Measurements from ENCODE around the gene OR52K1. TPM values are rescaled to one million over a fixed set of nuclear protein-coding genes. Genes with fewer than 3 reads are reported as not detected.
"Not testable (repeated sequence)": the region's sequence is repeated elsewhere in the genome, so short reads cannot be mapped to it uniquely, and the experiment has no call there.

Gene OR52K1
- total RNA-seq, 1 donor from 2014 or later = not detected

DNA sequence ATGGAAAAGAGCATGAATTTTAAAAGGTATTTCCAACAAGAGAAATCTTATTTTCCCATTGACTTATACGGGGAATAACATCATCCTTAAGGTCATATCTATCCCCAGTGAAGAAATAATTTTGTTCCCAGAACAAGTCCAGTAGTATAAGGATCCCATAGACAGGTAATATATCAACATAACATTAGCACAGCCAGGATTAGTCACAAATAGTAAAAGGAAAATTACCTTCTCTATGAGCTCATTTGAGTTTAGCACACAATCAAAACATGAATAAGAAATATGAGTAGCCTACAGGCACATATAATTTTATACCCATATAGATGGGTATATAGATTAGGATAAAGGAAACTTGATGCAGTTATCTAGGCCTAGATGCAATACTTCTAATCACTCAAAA, 2.8 kb upstream of the OR52K1 start:
- Histone ChIP-seq H3K36me3 (ENCODE audit: control insufficient read depth, insufficient read depth, low read length) (no peaks in the 10 kb centered on the region), H3K4me3 (ENCODE audit: low read depth, low read length) (no peak overlapping the region), H3K27me3 (ENCODE audit: control insufficient read depth, insufficient read depth, low read length) (no peaks in the 10 kb centered on the region)
- TF ChIP-seq, protein P1, sequence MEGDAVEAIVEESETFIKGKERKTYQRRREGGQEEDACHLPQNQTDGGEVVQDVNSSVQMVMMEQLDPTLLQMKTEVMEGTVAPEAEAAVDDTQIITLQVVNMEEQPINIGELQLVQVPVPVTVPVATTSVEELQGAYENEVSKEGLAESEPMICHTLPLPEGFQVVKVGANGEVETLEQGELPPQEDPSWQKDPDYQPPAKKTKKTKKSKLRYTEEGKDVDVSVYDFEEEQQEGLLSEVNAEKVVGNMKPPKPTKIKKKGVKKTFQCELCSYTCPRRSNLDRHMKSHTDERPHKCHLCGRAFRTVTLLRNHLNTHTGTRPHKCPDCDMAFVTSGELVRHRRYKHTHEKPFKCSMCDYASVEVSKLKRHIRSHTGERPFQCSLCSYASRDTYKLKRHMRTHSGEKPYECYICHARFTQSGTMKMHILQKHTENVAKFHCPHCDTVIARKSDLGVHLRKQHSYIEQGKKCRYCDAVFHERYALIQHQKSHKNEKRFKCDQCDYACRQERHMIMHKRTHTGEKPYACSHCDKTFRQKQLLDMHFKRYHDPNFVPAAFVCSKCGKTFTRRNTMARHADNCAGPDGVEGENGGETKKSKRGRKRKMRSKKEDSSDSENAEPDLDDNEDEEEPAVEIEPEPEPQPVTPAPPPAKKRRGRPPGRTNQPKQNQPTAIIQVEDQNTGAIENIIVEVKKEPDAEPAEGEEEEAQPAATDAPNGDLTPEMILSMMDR (IDR thresholded peaks at IDR 0.05; ENCODE audit: insufficient read depth, low read length, severe bottlenecking) = no peak
- FAIRE-seq (no peak), DNase-seq (ENCODE audit: low read depth) (peak; percentile 65)

DNA sequence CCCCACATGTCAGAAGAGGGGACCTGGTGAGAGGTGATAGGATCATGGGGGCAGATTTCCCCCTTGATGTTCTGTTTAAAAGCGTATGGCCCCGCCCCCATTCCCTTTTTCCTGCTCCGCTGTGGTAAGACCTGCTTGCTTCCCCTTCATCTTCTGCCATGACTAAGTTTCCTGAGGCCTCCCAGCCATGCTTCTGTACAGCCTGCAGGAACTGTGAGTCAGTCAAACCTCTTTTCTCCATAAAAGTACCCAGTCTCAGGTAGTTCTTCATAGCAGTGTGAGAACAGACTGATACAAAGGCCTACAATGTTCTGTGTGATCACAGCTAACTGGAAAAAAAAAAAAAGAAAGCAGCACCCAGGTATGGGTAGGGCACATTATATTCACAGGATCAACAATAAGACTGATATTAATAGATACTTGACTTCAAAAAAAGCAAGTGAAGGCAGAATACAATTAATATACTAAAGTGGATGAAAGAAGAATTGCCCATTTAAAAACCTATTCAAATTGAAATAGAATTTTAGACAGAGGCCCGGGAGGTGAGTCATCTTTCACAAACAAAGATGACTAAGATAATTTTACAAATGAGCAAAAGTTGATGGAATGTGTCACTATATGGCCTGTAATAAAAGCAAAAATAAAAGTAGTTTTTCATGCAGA, 1.7 kb upstream of the OR52K1 start:
- no peaks in the 10 kb centered on the region for H3K27me3 ChIP-seq (ENCODE audit: control insufficient read depth, insufficient read depth, low read length)
- H3K4me3 ChIP-seq (ENCODE audit: low read depth, low read length) = no peak overlapping the region
- FAIRE-seq (no peak), DNase-seq (ENCODE audit: low read depth) (peak; percentile 90)
- H3K36me3 ChIP-seq (ENCODE audit: control insufficient read depth, insufficient read depth, low read length) = no peaks in the 10 kb centered on the region
- TF ChIP-seq, protein P1 (IDR thresholded peaks at IDR 0.05; ENCODE audit: insufficient read depth, low read length, severe bottlenecking) = no peak

DNA sequence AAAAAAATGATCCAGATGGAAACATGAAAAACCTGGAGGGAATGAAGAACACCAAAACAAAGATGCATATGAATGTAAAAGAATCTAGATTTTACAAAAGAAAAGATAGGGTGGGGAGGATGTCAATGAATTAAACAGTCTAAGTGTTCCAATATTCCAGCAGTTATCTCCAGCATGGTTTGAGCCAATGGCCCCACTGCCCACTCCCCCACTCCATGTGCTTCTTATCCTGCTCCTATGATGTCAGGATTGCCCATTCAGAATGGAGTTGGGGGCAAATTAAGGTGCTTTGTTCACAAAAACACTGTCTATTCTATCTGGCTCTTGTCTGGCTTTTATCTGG, 1.2 kb upstream of the OR52K1 start:
- FAIRE-seq = no peak
- TF ChIP-seq, protein P1 (IDR thresholded peaks at IDR 0.05; ENCODE audit: insufficient read depth, low read length, severe bottlenecking) = no peak
- Histone ChIP-seq H3K27me3 (ENCODE audit: control insufficient read depth, insufficient read depth, low read length) (no peaks in the 10 kb centered on the region), H3K4me3 (ENCODE audit: low read depth, low read length) (no peak overlapping the region), H3K36me3 (ENCODE audit: control insufficient read depth, insufficient read depth, low read length) (no peaks in the 10 kb centered on the region)
- no peak for DNase-seq (ENCODE audit: low read depth)

DNA sequence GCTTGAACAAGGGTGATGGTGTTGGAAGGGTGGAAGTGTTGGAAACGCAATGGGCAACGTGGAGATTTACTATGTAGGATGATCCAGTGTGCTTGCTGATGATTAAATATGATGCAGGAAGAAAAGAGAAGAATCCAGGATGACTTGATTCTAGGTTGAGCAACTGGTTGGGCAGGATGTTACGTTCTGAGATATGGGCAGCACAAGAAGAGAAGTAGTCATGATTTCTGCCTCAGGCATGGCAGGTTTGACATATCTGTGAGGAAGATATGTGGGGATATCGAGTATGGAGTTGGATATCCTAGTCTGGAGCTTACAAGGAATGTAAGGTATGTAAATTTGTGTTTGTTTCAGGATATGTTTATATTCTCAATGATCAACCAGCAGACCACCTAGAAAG, 1.9 kb downstream of the OR52K1 start:
- no peaks in the 10 kb centered on the region for H3K27me3 ChIP-seq (ENCODE audit: control insufficient read depth, insufficient read depth, low read length)
- H3K36me3 ChIP-seq (ENCODE audit: control insufficient read depth, insufficient read depth, low read length) = no peaks in the 10 kb centered on the region
- DNase-seq (ENCODE audit: low read depth) (peak; percentile 93), FAIRE-seq (peak; percentile 23)
- TF ChIP-seq, protein P1 (IDR thresholded peaks at IDR 0.05; ENCODE audit: insufficient read depth, low read length, severe bottlenecking) = no peak
- H3K4me3 ChIP-seq (ENCODE audit: low read depth, low read length) = no peak overlapping the region

DNA sequence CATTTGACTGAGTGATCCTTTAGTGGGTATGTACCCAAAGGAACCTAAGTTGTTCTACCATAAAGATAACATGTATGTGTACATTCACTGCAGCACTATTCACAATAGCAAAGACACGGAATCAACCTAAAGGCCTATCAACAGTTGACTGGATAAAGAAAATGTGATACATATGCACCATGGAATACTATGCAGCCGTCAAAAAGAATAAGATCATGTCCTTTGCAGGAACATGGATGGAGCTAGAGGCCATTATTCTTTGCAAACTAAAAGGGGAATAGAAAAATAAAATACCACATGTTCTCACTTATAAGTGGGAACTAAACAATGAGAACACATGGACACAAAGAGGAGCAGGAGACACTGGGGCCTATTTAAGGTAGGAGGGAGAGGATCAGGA, 9.0 kb downstream of the OR52K1 start:
- H3K27me3 ChIP-seq (ENCODE audit: control insufficient read depth, insufficient read depth, low read length); FAIRE-seq; H3K36me3 ChIP-seq (ENCODE audit: control insufficient read depth, insufficient read depth, low read length); DNase-seq (ENCODE audit: low read depth); H3K4me3 ChIP-seq (ENCODE audit: low read depth, low read length): not testable (repeated sequence)

DNA sequence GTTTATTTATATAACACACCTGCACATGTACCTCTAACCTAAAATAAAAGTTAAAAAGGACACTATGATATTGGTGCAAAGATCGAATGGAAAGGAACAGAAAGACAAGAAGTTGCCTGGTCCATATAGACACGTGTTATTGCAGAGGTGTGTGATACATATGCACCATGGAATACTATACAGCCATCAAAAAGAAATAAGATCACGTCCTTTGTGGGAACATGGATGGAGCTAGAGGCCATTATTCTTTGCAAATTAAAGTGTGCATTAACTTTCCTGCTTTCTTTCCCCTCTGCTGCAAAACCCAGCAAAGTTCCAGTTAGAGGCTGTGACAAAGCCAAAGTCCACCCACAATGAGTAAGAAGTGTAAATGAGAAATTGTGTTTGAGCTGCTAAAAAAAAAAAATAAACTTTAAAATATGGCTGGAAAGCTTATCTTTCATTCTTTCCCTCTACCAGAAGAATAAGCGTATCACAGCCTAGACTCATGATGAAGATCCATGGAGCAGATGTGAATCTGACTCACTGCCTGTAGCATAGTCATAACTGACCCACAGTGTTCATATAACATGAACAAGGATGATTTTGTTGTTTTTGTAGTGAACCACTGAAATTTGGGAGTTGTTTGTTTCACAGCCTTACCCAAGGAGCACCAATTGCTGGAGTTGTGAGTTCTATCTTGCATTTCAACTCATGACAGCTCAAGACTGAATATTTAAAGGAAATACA, 9.6 kb downstream of the OR52K1 start:
- DNase-seq (ENCODE audit: low read depth) = no peak
- Histone ChIP-seq H3K36me3 (ENCODE audit: control insufficient read depth, insufficient read depth, low read length) (no peaks in the 10 kb centered on the region), H3K27me3 (ENCODE audit: control insufficient read depth, insufficient read depth, low read length) (no peaks in the 10 kb centered on the region), H3K4me3 (ENCODE audit: low read depth, low read length) (no peak overlapping the region)
- TF ChIP-seq, protein P1 (IDR thresholded peaks at IDR 0.05; ENCODE audit: insufficient read depth, low read length, severe bottlenecking) = no peak
- no peak for FAIRE-seq
